Hepatocyte (in vitro differentiated cells): ENCODE measurements around the gene ARMC8. TPM values are rescaled to one million over a fixed set of nuclear protein-coding genes. Genes with fewer than 3 reads are reported as not detected.

Experiments
- DNase-seq: peaks from one replicate; pipeline ENCODE4 v3.0.0-alpha.2; 2016; ENCODE audit warnings: low spot score
- H2AFZ ChIP-seq: fragments of 200-600 bp; sonication (generic); 2 replicates; pipeline ENCODE4 v1.6.0; 2016; ENCODE audit warnings: antibody characterized with exemption, mild to moderate bottlenecking
- H3K27ac ChIP-seq: fragments of 200-600 bp; sonication (generic); 2 replicates; pipeline ENCODE4 v1.5.1; 2016; ENCODE audit warnings: mild to moderate bottlenecking
- H3K27me3 ChIP-seq: fragments of 200-600 bp; sonication (generic); 2 replicates; pipeline ENCODE4 v1.6.1; 2016
- H3K36me3 ChIP-seq: fragments of 200-600 bp; sonication (generic); replicated peaks from 2 replicates; pipeline ENCODE4 v1.5.1; 2016; ENCODE audit warnings: low read depth; ENCODE audit not compliant: insufficient read depth
- H3K4me1 ChIP-seq: fragments of 200-600 bp; sonication (generic); 2 replicates; pipeline ENCODE4 v1.5.1; 2016; ENCODE audit warnings: mild to moderate bottlenecking, moderate library complexity; ENCODE audit not compliant: insufficient read depth
- H3K4me2 ChIP-seq: fragments of 200-600 bp; sonication (generic); 2 replicates; pipeline ENCODE4 v1.6.0; 2016
- H3K4me3 ChIP-seq: fragments of 200-600 bp; sonication (generic); 2 replicates; pipeline ENCODE4 v1.5.1; 2016; ENCODE audit warnings: mild to moderate bottlenecking
- H3K79me2 ChIP-seq: fragments of 200-600 bp; sonication (generic); 2 replicates; pipeline ENCODE4 v1.6.0; 2017; ENCODE audit warnings: mild to moderate bottlenecking
- H3K9me2 ChIP-seq: fragments of 200-600 bp; sonication (generic); replicated peaks from 2 replicates; pipeline ENCODE4 v1.6.0; 2017; ENCODE audit warnings: mild to moderate bottlenecking; ENCODE audit not compliant: insufficient read depth
- H3K9me3 ChIP-seq: fragments of 200-600 bp; sonication (generic); 2 replicates; pipeline ENCODE4 v1.5.1; 2016; ENCODE audit warnings: low read depth, mild to moderate bottlenecking
- H4K20me1 ChIP-seq: fragments of 200-600 bp; sonication (generic); 2 replicates; pipeline ENCODE4 v1.6.0; 2016; ENCODE audit warnings: mild to moderate bottlenecking; ENCODE audit not compliant: insufficient read depth, poor library complexity, severe bottlenecking
- CTCF ChIP-seq: fragments of 200-600 bp; sonication (generic); IDR thresholded peaks from 2 replicates; pipeline ENCODE4 v1.5.1; 2016; ENCODE audit warnings: antibody characterized with exemption, mild to moderate bottlenecking; ENCODE audit not compliant: poor library complexity
- EZH2 ChIP-seq: fragments of 200-600 bp; sonication (generic); IDR thresholded peaks from 2 replicates; pipeline ENCODE4 v1.6.1; 2016; ENCODE audit warnings: antibody characterized with exemption, mild to moderate bottlenecking, borderline replicate concordance
- EZH2phosphoT487 ChIP-seq: fragments of 200-600 bp; sonication (generic); IDR thresholded peaks from one replicate; pipeline ENCODE4 v1.6.1; 2018; ENCODE audit warnings: antibody characterized with exemption, mild to moderate bottlenecking, low read depth, moderate library complexity; ENCODE audit not compliant: unreplicated experiment, severe bottlenecking
- WGBS: methylation state at CpG from one replicate; pipeline ENCODE4 v1.1.6; 2016; ENCODE audit warnings: low lambda C conversion rate; ENCODE audit errors: missing lambda C conversion rate; 5-methylcytosine and 5-hydroxymethylcytosine counted together
- polyA plus RNA-seq: library from polyadenylated mRNA; unstranded; fragments of >200 nt; fragmentation: Nextera tagmentation; extraction: Ambion mirVana; gene quantifications from 2 replicates; pipeline ENCODE4 v1.2.1, GENCODE V29; 2016
- total RNA-seq: library from RNA; depleted of rRNA; stranded (reverse); fragments of >200 nt; gene quantifications from 2 replicates; pipeline ENCODE4 v1.2.3, GENCODE V29; 2014

ARMC8 gene
- total and polyA plus RNA-seq, 2 experiments from 2014 or later = 46.4 to 52.4 TPM

- 100% methylated on average over 1 of the region's 1 CpG for WGBS
- Histone ChIP-seq H3K27ac (no peak overlapping the region), H3K4me3 (no peak overlapping the region), H3K27me3 (no peaks in the 10 kb centered on the region), H4K20me1 (no peaks in the 10 kb centered on the region), H3K9me3 (no peaks in the 10 kb centered on the region), H3K4me1 (no peaks in the 10 kb centered on the region), H3K9me2 (no peaks in the 10 kb centered on the region), H3K4me2 (no peak overlapping the region), H2AFZ (no peak overlapping the region), H3K79me2 (no peaks in the 10 kb centered on the region), H3K36me3 (no peaks in the 10 kb centered on the region)
- TF ChIP-seq EZH2 = no peak
- TF ChIP-seq EZH2phosphoT487 = no peak
- no peak for TF ChIP-seq CTCF
- DNase-seq = no peak
These were observed 109.5 kb downstream of the ARMC8 start for GRCh38 chr3:138296639-138297038.

DNA sequence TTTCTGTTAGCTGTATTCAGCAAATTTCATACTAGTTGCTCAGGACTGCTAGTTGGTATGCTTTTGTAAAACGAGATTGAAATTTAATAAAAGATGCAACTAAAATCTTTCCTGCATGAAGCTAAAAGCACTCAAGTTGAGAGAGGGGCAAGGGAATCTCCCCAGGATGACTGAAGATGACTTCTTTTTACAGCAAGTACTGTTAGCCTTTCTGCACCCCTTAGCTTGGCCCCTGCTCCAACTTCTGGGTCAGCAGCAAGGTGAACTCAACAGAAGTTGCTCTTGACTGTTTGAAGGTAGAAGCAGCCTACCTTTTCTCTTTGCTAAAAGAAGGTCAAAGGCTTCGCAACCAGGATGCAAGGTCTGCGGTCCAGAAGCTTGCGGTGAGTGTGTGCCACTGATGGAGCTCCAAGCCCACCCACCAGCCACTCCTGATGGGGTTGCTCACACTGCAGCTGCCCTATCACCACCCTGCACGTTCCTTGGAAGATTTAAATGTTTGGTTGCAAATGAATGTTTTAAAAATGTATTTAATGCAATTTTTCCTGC, 110.0 kb downstream of the ARMC8 start:
- no peaks in the 10 kb centered on the region for H4K20me1 ChIP-seq
- H3K36me3 ChIP-seq = no peaks in the 10 kb centered on the region
- H3K4me2 ChIP-seq = no peak overlapping the region
- WGBS = 97% methylated on average over 5 of the region's 5 CpGs
- H3K4me3 ChIP-seq = no peak overlapping the region
- no peaks in the 10 kb centered on the region for H3K9me3 ChIP-seq
- no peak overlapping the region for H2AFZ ChIP-seq
- no peaks in the 10 kb centered on the region for H3K9me2 ChIP-seq
- no peak for DNase-seq
- H3K79me2 ChIP-seq = no peaks in the 10 kb centered on the region
- TF ChIP-seq CTCF (no peak), EZH2phosphoT487 (no peak), EZH2 (no peak)
- no peaks in the 10 kb centered on the region for H3K27me3 ChIP-seq
- no peaks in the 10 kb centered on the region for H3K4me1 ChIP-seq
- H3K27ac ChIP-seq = no peak overlapping the region

DNA sequence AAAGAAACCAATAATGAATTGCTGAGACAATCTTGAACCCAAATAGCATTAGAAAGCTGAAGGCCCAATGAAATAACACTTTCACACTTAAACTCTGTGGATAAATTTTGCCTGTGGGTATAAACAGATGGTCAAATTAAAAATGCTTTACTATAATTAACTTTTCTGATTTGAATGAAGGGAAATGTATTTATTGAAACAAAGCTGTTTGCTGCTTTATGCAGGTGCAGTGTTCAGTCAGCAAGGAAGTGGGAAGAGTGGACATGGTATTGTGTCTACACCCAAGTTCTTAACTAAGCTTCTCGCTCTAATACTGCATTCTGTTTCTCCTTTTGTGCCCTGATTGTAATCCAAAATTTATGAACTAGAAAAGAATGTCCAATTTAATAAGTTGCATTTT, 110.8 kb downstream of the ARMC8 start:
- no peaks in the 10 kb centered on the region for H3K9me3 ChIP-seq
- H3K4me2 ChIP-seq = no peak overlapping the region
- no peaks in the 10 kb centered on the region for H3K4me1 ChIP-seq
- H3K79me2 ChIP-seq = no peaks in the 10 kb centered on the region
- H3K27me3 ChIP-seq = no peaks in the 10 kb centered on the region
- H4K20me1 ChIP-seq = no peaks in the 10 kb centered on the region
- H3K27ac ChIP-seq = no peak overlapping the region
- TF ChIP-seq CTCF (no peak), EZH2phosphoT487 (no peak)
- 100% methylated on average over 1 of the region's 1 CpG for WGBS
- H3K36me3 ChIP-seq = no peaks in the 10 kb centered on the region
- no peak overlapping the region for H2AFZ ChIP-seq
- no peak overlapping the region for H3K4me3 ChIP-seq
- H3K9me2 ChIP-seq = no peaks in the 10 kb centered on the region
- no peak for DNase-seq

DNA sequence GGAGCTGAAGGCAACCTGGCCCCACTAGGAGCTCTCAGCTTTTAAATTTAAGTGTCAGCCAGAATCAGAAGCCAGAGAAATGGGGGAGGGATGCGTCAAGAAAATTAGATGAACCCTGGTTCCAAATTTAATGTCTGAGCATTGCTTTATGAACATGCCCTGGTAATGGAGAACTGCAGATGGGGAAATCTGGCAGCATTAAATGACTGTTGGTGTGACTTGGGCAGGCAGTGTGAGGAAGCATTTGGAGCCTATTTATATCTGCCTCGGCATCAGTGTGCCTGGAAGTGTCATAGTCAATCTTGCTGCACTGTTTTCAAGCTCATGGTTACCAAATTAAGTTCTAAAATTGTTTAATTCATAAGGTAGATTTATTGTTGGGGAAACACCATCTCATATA, 113.5 kb downstream of the ARMC8 start:
- no peaks in the 10 kb centered on the region for H3K4me1 ChIP-seq
- H3K27me3 ChIP-seq = no peaks in the 10 kb centered on the region
- no peaks in the 10 kb centered on the region for H3K9me2 ChIP-seq
- 87% methylated on average over 2 of the region's 2 CpGs for WGBS
- no peak for DNase-seq
- no peak overlapping the region for H3K27ac ChIP-seq
- H3K9me3 ChIP-seq = no peaks in the 10 kb centered on the region
- no peaks in the 10 kb centered on the region for H3K36me3 ChIP-seq
- no peak overlapping the region for H3K4me2 ChIP-seq
- TF ChIP-seq EZH2 = no peak
- no peak overlapping the region for H2AFZ ChIP-seq
- H3K79me2 ChIP-seq = no peaks in the 10 kb centered on the region
- H4K20me1 ChIP-seq = no peaks in the 10 kb centered on the region
- no peak overlapping the region for H3K4me3 ChIP-seq
